Left hindlimb (tissue), 1 donor: ENCODE data around the gene GCH1.
A peak's percentile ranks its signal among the peaks of the same experiment; 100 is the strongest.
"Not testable (repeated sequence)": the region's sequence is repeated elsewhere in the genome, so short reads cannot be mapped to it uniquely, and the experiment has no call there.

Experiments used
- DNase-seq: peaks from one replicate; pipeline ENCODE4 v3.0.0-alpha.2; 2018

GCH1 gene

DNA sequence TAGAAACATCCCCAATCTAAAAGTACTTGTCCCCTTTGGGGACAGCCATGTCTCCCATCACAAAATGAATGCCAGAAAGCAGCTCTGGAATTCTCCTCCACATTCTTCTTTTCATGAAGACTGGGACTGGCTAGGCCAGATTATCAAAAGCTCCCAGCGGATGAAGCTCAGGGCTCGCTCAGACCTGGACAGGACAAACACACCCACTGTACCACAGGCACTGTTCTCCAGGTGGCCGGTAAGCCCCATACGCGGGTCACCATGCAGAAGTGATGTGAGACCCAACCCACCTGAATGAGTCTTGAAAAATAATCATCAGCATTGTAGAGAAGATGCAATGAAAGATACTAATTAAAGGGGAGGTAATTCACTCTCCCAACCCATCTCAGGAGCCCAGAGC, 85.1 kb downstream of the GCH1 start:
- no peak for DNase-seq

DNA sequence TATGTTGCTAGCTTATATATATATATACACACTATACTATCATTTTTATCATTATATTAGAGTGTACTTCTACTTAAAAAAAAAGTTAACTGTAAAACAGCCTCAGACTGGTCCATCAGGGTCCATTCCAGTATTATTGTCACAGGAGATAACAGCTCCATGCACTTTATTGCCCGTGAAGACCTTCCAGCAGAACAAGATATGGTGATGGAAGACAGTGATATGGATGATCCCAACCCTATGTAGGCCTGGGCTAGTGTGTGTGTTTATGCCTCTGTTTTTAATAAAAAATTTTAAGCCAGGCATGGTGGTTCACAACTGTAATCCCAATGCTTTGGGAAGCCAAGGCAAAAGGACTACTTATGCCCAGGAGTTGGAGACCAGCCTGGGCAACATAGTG, 86.2 kb downstream of the GCH1 start:
- DNase-seq = no peak

DNA sequence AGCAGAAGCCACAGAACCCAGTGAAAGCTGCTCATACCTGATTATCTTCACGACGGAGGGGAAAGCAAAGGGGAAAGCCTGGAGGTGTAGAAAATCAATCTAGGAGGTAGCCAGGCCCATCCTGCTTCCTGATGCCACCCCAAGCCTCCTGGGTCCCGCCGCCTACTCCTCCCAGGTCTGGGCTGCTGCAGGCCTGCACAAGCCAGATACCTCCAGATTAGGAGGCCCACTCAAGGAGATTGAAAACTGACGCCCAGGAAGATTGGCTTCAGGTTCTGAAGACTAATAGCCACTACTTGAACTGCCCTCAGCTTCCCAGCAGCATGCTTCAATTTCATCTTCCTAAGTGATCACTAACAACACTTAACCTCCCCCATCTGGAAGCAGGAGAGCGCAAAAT, 87.1 kb downstream of the GCH1 start:
- DNase-seq = no peak

DNA sequence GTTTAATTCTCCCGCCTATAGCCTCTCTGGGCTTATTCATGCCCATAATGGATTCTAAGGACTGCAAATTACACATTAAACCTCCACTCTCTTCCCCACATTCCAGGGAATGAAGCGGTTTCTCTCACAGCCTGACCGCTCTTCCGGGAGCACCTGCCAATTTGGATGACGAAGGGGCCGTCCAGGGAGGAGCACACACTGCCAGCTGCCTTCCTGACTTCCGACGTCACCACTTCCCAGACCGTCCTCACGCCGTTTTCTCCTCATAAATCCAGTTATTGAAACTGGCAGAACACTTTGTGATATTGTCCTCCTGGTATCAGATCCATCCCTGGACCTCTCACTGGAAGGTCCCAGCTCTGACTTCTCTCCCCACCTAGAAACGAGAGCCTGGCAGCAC, 87.6 kb downstream of the GCH1 start:
- peak; percentile 78 for DNase-seq

DNA sequence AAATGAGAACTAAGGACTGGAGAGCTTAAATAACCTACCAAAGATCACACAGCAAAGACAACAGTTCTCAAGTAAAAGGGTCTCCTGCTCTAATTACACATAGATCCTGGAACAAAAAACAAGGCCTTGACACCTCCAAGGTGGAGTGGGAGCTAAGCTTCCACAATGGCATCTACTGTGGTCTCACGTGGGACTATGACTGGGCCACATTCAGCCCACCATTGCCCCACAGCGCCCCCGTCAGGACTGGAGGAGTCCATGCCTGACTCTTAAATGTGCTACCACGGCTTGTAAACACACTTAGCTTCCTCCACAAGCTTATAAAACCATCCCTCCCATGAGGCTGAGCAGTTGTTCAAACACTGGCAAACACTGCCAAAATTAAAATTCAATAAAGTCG, 88.5 kb downstream of the GCH1 start:
- no peak for DNase-seq

DNA sequence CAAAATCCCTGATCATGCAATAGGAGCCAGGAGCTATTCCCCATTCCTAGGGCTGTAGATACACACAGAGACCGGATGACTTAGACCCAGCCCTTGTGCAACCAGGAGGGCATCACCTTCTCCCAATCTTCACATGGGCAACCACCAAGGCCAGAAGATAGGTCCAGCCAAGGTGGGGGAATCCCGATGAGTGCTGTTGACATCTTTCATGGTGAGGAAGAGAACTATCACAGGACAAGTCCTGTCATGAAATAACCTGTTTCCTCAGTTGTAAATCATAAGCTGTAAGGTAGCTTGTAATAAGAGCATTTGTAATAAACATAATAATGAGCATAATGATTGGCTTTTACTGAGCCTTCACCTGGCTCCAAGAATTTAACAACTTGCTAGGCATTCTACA, 89.5 kb downstream of the GCH1 start:
- DNase-seq = no peak

DNA sequence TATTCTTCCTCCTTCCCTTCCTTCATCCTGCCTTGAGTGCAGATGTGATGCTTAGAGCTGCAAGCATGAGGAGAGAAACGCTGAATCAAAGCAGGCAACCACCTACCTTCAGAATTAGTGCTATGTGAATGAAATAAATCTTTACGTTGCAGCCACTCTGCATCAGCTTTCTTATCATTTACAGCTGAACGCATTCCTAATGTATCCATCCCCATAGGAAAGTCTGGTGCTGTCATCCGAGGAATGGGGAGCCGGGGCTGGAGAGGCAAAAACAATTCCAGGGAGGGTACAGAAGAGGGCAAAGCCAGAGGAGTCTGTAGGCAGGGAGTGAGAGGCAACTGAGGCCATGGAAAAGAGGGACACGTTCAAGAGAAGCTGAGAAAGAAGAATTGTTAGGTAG, 90.0 kb downstream of the GCH1 start:
- no peak for DNase-seq

DNA sequence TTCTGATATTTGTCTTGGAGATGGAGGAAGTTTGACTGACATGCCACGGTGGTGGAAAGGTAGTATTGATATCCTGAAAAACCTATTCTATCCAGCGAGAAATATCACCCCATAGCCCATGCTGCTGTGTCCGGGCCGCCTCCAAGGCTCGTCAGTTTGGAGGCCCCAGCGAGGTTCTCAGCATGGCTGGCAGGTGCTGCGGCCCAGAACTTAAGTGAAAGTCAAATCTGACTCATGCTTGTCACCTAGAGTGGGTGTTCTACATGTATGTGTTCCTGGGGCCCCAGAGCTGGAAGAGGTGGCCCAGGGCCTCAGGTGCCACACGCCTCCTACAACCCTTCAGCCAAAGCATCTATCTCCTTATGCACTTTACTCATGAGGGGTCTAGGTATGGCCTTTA, 92.9 kb downstream of the GCH1 start:
- DNase-seq = no peak

DNA sequence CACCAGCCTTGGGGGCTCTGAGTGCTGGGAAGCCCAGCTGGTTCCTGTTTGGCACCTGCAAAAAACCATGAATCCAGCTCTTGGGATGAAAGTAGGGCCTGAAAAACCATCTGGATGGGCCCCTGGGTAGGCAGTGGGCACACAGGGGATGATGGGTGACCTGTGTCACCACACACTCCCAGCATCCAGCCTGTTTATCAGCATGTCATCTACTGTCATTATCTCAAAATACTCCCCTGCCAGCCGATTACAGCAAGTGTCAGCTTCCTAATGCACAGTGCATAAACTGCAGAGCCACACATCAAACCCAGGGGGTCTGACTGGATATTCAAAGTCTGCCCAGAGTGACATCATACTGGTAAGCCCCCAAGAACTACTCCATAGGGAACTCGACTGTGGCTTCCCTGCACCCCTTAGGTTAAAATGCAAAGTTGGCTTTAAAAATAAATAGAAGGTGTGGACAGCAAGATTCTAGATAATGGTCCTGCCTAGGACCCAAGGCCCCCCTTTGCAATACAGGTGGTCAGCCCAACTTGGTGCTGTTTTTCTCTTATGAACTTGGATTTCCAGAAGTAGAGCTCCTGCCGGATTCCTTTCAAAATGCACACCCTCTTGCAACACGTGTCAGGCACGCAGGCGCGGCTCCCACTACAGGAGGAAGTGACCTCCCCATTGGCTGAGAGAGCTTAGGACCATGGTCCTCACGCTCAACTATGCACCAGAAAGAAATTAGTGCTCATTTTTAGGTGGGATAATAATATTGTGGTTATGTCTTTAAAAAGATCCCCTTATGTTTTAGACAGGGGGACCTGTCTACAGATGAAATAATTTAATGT, 94.1 kb downstream of the GCH1 start:
- no peak for DNase-seq

DNA sequence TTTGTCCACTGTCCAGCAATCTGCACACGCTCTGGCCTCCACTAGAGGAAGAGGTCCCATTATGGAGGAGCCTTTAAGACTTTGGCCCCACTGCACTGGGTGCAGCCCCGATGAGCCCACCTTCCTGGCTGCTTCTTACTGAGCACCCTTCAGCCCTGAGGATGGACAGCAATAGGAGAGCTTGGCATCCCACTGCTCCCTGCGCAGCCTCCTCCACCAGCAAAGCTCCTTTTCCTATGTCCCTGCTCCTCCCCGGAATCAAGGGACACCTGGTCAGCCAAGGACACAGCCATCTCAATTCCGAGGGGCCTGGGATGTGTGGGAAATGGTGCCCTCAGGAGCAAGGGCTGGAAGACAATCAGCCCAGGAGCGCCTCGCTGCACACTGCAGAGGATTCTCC, 94.7 kb downstream of the GCH1 start:
- no peak for DNase-seq

DNA sequence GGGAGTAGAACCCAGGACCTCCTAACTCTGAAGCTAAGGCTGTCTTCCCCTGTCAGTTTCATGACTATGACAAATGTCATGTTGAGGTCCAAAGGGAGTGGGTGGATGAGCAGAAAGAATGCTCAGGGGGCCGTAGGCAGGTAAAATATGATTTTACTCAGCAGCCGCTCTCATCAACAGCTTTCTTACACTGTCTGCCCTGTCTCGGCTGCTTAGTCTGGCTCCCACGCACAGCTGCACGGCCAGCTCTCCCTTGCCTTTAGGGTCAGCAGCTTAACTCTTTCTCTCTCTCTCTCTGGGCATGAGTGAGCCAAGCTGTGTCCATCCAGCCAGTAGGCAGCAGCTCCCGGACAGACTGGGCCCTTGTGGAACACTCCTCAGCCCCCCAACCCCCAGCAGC, 95.2 kb downstream of the GCH1 start:
- DNase-seq = no peak

DNA sequence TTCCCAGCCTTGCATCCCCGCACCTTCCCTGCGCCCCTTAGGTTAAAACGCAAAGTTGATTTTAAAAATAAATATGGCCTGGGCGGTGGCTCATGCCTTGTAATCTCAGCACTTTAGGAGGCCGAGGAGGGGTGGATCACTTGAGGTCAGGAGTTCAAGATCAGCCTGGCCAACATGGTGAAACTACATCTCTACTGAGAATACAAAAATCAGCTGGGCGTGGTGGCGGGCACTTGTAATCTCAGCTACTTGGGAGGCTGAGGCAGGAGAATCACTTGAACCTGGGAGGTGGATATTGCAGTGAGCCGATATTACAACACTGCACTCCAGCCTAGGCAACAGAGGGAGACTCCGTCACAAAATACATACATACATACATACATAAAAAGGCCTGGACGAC, 96.0 kb downstream of the GCH1 start:
- DNase-seq = no peak

DNA sequence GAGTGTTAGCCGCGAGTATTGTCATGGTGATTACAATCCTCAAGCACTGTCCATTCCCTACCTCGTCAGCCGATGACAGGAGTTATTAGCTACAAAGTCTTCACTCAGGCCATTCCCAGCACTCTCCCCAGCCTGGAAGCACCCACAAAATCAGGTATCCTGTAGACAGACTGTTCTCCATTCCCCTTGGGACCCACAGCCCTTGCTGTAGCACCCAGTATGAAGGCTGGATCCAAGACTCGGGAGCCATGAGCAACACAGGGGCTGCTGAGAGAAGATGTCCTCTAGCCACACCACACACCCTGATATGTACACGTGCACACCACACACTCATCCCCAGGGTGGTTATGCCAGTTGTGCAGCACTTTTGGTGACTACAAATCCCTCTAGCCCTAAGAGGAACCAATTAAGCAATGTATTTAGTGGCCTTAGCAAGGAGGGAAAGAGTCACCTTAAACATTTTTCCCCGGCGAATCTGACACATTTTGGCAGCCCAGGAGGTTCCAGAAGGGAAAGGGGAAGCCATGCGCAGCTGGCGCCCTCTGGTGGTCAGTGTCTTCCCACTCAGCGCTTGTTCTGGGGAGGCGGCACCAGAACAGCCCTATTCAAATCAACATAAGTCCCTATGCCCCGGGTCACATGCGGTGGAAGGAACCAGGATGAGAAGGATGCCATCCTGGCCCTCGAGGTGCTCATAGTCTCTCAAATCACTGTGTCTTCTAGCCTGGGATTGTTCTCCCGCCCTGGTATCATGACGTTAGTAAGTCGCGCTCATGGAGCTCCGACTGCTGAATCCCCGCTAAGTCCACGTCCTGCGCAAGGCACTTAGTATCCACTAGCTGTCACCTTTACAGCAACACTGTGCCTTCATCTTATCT, 96.9 kb downstream of the GCH1 start:
- peak; percentile 81 for DNase-seq

DNA sequence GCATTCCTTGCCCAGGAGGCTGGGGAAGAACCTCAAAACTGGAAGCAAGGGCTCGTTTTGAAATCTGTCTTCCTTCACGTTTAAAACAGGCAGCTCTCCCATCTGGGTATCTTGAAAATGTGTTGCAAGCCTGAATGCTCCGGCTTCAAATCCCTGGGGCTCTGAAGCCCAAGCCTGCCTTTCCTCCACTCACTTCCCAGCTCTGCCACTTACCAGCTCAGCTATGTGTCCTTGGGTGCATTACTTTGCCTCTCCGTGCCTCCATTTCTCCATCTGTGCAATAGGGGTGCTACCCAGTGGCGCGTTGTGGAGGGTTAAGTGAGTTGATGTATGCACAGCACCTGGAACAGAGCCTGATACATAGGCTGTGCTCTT, 97.6 kb downstream of the GCH1 start:
- DNase-seq = no peak

DNA sequence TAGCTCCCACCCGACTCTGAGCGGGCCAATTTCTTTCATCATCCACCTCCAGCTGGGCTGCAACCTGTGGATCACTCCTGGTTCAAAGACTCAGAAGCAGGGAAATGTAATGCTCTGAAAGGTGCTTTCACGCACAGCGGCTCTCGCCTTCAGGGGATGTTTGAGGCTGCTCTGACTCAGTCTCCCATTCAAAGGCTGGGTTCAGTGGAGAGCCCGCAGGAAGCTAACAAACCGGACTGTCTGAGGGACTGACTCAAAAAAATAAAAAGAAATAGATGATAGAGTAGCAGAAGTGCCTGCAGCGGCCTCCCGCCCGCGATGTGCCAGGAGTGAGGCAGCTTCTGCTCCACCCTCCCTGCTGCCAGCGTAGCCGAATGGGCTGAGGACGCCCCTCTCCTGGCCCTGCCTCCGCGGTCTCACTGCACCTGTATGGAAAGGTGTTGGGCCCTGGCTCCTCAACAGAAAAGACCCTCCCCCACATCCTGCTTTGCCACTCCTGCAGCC, 98.0 kb downstream of the GCH1 start:
- no peak for DNase-seq

DNA sequence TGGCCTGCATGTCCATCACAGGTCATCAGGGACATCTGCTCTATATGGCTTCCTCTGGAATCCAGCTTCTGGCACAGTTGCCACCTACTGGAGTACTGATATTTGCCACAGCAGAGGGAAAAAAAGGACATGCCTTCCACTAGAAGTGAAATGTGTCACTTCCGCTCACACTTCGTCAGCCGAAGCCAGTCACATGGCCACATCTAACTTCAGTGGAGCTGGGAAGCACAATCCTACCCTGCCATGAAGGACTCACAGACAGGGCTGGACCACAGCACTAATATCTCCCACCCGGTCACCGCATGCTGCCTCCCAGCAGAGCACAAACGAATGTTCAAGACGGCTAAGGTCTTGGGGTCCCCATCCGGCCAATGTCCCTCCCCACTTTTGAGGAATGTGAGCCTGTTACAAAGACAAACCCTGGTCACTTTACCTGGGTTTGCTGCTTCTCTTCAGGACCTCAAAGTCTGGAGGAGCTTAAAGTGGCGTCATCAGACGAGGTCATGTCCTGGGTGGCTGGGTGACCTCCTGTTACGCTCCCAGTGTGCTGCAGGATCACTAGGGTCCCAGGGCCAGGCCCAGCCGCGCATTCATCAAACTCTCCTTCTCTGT, 98.6 kb downstream of the GCH1 start:
- no peak for DNase-seq

DNA sequence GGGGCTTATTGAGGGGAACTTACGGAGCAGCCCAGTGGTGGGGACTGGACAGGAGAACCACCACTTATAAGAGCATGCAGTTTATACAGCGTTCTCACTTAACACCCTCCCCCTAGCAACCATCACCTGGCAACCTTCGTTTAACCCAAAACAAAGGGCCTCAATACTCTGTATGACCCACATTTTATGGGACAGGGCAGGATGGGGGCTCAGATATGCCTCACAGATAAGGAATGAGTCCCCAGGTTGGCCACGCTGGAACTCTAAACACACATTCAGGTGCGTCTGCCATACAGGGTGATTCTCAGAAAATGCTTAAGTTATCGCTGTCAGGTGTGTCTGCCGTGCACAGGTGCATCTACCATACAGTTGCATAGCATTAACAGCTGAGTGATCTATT, 99.2 kb downstream of the GCH1 start:
- no peak for DNase-seq

DNA sequence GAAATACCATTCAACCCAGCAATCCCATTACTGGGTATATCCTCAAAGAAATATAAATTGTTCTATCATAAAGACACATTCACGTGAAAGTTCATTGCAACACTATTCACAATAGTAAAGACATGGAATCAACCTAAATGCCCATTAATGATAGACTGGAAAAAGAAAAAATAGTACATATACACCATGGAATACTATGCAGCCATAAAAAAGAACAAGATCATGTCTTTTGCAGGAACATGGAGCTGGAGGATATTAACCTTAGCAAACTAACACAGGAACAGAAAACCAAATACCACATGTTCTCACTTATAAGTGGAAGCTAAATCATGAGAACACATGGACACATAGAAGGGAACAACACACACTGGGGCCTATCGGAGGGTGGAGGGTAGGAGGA, 101.1 kb downstream of the GCH1 start:
- not testable (repeated sequence) for DNase-seq

DNA sequence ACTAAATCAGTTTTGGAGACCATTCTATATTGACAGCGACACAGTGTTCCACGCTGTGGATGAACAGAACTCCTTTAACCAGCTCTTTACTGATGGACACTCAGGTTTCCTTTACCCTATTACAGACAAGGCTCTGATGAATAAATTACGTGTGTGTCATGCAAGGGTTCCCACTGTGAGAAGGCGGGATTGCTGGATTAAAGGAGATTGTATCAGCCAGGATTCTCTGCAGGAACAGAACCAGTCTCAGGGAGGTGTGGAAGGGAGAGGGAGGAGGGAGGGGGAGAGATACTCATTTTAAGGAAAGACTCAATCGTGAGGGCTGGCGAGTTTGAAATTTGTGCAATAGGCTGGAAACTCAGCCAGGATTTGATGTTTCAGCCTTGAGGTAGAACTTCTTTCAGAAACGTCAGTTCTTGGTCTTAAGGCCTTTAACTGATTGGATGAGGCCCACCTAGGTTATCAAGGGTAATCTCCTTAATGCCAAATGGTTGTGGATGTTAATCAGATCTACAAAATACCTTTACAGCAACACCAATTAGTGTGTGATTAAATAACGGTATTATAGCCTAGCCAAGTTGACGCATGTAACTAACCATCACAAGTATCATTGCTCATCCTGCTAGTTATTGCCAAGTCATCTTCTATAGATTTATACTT, 104.0 kb downstream of the GCH1 start:
- no peak for DNase-seq

DNA sequence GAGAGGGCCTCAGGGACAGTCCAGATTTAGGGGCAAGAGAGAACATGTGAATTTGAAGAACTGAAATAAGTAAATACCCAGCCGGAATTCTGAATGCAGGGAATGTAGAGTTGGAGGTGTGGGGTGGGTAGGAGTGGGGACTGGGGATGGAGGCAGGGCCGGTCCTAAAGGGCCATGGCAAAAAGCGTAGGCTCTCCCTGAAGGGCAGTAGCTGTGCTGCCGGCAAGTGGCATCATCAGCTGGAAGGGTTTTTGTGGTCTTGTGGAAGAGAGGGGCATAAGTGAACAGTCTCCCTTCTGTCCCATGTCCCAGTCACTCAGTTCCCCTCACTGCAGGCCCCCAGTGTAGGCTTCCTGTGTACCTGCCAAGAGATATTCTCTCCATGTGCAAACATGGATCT, 104.6 kb downstream of the GCH1 start:
- no peak for DNase-seq

DNA sequence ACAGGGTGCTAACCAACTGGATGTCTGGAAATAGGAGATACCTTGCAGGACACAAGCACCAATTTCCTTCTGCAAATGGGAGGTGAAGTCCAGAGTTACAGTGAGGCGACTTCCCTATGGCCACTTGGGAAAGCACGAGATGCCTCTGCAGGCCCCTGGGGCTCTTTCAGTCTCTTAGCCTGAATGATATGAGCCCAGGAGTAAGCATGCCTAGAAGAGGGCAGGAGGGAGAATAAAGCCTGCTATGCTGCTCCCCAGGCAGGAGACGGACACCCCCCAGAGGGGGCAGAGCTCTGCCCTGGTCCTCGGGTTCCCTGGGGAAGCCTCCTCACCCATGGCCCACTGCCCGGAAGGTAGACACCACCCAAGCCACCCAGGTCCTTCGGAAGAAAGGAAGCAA, 105.1 kb downstream of the GCH1 start:
- DNase-seq = no peak

DNA sequence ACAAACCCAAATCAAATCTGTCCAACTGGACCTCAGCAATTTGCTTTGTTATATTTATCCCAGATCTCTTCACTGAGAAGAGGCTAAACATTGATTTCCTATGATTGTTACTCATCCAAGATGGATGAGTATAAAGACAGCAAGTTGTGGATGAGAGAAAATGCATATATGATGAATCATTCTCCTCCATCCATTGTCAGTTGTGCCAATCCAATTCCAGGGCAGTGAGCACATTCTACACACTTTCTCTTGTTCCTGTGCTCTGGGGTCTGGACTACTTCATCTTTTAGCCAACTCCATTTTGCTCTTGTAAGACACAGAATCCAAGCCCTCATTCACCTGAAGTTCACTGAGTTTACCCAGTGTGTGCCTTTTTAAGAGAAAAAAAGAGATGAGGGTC, 105.7 kb downstream of the GCH1 start:
- no peak for DNase-seq

DNA sequence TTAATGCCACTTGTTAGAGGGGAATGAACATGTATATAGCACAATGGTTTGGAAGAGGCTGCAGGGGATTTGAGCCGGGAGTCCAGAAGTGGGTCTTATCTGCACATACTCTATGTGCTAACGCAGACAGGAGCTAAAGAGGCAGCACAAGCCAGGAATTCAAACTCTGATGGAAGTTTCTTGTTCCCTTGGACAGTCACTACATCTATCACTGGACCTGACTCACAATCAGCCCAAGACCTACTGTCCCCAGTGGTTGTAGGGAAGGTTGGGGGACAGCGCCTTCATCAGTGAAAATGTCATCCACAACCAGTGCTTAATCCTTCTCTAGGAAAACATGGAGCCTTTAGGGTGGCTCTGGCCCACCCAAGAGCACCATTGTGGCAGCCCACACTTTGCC, 107.8 kb downstream of the GCH1 start:
- no peak for DNase-seq
